ENCODE data around the gene CCNE1.
"Not testable (repeated sequence)": the region's sequence is repeated elsewhere in the genome, so short reads cannot be mapped to it uniquely, and the experiment has no call there.

Gene CCNE1

DNA sequence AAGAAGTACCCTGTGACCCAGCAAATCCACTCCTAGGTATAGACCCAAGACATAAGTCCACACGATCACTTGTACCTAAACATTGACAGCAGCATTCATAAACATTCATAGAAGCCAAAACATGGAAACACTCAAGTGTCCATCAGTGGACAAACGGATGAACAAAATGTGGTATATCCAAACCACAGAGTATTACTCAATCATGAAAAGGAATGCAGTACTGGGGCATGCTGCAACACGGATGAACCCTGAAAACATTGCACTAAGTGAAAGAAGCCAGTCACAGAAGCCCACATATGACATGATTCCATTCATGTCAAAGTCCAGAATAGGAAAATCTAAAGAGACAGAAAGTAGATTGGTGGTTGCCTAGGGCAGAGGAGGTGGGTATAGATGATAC is 22.8 kb upstream of the CCNE1 start:
- DNase-seq: no peak

GRCh38 chr19:29793116-29793727 is 18.6 kb upstream of the CCNE1 start:
- DNase-seq: no peak

- DNase-seq: not testable (repeated sequence)
These were observed 17.3 kb upstream of the CCNE1 start for GRCh38 chr19:29794490-29794889.

GRCh38 chr19:29795461-29796172 is 16.2 kb upstream of the CCNE1 start:
- DNase-seq: no peak

DNA sequence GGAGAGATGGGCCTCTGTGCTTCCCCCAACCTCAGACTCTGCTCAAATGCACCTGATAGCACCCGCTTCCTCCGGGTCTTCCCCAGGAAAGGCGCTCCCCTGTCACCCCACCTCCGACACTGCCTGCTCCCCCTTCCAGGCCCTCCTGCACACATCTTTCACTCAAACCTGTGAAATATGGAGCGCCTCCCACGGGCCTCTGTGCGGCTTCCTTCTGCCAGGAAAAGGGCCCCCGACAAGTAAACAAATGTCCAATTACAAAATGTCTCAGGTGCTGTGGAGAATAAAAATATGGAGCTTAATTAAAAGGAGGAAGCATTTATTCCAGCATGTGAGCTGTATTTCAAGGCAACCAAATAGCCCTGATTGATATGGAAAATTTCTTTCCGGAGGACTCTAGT is 15.6 kb upstream of the CCNE1 start:
- DNase-seq: no peak

DNA sequence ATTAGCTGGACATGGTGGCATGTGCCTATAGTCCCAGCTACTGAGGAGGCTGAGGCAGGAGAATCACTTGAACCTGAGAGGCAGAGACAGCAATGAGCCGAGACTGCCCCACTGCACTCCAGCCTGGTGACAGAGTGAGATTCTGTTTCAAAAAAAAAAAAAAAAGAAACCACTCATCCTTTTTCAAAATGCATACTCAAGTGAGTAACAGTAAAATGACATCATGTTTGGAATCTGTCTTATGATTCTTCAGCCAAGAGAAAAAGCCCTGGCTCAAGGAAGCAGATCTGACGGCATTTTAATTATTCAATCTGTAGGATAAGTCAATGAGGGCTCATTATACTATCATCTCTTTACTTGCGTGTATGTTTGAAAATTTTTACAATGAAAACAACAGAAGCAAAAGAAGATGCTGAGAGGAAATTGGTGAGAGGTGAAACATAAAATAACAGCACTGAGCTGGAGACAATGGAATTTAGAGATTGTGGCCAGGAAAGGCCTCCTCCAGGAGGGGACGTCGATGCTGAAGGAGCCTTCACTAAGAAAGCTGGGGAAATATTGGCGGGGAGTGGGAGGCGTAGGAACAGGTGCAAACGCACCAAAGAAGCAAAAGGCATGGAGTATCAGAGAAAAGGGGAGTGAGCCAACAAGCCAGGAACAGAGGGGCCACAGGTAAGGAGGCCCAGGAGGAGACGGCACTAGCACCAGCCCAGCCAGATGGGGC is 12.9 kb upstream of the CCNE1 start:
- DNase-seq: no peak

DNA sequence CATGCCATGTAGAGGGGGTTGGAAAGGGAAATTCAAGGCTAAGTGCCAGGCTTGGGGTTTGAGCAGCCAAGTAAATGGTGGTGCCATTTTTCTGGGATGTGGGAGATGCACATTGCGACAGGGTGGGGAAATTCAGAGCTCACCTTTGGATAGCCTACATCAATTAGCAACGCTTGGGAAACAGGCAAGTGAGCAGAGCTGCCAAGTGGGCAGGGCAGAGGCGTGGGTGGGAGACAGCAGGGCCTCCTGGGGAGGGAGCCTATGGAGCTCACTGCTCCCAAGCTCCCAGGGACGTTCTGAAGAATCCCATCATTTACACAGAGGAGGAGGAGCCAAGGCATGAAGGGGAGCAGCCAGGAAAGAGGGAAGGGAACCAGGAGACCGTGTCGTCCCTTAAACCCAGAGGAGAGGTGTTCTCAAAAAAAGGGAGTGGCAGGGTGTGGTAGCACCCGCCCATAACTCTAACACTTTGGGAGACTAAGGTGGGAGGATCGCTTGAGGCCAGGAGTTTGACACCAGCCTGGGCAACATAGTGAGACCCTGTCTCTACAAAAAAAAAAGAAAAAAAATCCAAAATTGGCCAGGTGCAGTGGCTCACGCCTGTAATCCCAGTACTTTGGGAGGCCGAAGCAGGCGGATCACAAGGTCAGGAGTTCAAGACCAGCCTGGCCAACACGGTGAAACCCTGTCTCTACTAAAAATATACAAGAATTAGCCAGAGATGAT is 11.5 kb upstream of the CCNE1 start:
- no peak for DNase-seq

DNA sequence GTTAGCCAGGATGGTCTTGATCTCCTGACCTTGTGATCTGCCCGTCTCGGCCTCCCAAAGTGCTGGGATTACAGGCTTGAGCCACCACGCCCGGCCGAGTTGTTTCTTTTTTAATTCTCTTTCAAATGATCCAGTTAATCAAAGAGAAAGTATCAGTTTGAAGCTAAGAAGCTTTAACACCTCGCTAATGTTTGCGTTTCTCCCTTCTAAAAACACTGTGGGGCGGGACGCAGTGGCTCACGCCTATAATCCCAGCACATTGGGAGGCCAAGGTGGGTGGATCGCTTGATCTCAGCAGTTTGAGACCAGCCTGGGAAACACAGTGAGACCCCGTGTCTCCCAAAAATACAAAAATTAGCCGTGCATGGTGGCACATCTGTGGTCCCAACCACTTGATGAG is 7.8 kb upstream of the CCNE1 start:
- DNase-seq: not testable (repeated sequence)

DNA sequence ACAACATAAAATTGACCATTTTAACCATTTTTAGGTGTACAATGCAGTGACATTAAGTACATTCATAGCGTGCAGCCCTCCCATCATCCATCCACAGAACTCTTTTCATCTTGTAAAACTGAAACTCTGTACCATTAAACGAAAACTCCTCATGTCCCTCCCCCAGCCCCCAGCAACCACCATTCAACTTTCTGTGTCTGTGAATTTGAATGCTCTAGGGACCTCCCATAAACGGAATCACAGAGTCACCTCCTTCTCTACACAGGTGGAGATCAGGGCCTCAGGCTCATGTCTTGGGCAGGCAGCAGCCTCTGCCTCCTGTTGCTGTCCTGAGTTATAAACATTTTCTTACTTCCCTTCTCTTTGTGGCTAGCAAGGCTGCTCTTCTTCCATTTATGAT is 7.3 kb upstream of the CCNE1 start:
- DNase-seq: no peak

DNA sequence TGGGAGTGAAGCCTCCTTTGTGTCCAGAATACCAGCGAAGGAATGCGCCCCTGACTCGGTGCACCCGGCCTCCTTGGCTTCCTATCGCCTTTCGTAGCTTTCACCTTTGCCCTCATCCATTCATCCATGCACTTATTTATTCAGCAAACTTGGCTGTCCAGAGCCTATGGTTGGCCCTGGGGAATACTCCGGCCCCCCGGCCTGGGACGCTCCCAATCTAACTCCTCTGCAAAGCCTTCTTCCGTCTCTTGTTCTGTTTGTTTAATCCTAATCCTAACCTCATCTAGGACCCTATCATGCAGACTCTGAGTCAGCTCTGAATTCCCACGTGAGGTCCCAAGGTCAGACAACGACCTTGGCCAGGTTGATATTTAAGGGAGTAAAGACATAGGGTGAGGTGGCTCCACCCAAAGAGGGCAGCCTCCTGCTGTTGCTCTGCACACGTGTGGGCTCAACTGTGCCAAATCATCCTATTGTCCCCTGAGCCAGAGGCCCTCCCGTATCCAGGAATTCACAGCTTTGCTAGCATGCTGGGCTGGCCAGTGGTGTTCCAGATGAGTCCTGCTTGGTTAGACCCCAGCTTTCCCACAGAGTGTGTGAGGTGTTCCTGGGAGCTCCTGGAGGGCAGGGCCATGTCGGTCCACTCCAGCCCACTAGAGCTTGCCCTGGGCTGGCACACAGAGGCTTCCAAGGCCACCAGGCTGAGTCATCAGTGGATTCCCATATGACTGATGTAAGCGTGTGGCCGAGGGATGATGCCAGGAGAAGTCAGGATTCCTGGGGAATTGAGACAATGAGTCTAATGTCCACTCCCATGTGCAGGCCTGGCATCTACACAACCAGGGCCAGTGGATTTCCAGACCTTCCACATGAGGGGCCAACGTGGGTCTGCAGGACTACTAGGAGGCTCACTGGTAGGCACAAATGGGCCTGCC is 6.5 kb upstream of the CCNE1 start:
- DNase-seq: no peak

DNA sequence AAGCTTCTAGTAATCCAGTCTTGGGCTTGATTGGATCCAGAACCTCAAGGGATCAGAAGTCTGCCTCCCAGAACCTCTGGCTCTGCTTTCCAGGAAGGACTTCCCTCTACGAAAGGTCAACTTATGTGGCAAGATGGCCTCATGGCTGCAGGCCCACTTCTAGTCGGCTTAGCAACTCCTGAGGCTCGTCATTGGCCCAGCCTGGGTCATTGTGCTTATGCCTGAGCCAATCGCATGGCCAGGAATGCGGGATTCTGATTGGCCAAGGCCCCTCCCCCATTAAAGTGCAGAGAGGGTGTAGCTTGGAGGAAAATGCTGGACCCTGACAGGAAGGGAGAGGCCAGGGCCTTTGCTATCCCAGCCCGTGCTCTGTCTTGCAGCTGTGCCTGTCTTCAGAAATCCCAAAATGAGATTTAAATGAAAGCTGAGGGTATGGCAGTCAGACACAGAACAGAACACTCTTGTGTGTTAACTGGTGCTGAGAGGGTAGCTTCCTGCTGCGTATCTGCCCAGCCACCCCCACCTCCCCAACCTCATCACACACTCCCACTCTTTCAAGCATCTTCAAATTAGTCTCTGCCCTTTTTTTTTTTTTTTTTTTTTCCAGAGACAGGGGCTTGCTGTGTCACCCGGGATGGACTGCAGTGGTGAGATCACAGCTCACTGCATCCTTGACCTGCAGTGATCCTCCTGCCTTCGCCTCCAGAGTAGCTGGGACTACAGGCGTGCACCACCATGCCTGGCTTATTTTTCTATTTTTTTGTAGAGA is 5.5 kb upstream of the CCNE1 start:
- DNase-seq: no peak

- DNase-seq: no peak
These were observed 4.6 kb upstream of the CCNE1 start for GRCh38 chr19:29807178-29807577.

DNA sequence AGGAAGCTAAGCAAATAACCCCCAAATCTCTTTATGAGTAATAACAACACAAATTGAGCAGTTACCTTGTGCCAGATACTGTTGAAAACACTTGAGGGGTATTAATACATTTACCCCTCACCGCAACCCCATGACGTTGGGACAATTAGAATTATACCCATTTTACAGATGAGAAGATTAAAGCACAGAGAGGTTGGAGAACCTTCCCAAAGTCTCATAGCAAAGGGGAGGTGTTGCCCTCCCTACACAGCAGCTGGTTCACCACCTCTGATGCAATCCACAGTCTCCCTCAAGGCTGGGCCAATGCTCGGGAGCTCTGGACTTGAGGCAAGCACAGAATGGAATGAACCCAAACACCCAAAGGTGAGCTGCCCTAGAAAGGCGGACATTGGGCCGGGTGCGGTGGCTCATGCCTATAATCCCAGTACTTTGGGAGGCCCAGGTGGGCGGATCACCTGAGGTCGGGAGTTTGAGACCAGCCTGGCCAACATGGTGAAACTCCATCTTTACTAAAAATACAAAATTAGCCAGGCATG is 3.9 kb upstream of the CCNE1 start:
- DNase-seq: no peak

DNA sequence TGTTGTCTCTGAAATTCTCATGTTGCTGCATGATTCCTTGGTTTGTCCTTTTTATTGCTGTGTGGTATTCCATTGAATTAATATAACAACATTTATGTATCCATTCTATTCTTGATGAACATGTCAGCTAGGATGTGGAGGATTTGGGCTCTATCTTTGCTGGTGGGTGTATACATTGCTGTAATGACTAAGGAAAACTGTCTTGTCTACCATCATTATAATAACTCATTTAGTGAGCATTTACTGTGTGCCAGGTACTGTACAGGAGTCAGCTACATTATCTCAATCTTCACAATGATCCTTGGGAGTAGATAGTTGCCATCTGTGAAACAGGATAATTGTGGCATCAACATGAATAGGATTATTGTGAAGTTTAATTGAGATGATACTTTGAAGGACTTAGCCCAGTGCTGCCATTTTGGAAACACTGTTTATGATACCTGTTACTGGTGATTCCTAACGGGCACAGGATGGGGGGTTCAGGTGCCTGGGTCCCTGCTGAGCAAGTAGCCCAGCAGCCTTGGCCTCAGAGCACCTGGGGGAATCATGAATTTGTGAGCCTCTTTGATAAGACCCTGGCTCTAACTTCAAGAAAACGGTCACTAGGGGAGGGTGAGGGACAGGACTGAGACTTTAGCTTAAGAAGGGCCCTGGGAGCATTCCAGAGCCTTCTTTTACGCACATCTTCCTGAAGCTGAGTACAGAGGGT is 1.8 kb upstream of the CCNE1 start:
- no peak for DNase-seq

DNA sequence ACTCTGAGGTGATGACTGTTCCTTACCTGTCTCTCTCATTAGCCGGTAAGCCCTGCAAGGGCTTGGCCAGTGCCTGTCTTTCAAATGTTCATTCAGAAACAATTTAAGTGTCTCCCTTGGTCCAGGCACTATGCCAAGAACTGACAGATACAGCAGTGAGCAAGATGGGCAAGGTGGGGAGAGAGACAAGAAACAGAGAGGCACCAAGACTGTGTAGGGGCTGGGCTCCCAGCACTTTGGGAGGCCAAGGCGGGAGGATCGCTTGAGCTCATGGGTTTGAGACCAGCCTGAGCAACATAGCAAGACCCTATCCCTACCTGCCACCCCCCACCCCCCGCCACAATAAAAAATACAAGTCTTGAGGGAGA is 1.3 kb upstream of the CCNE1 start:
- no peak for DNase-seq

- DNase-seq: no peak
These were observed 489 bp downstream of the CCNE1 start for GRCh38 chr19:29812080-29812880.

- DNase-seq: no peak
These were observed 1.1 kb downstream of the CCNE1 start for GRCh38 chr19:29812881-29813275.

DNA sequence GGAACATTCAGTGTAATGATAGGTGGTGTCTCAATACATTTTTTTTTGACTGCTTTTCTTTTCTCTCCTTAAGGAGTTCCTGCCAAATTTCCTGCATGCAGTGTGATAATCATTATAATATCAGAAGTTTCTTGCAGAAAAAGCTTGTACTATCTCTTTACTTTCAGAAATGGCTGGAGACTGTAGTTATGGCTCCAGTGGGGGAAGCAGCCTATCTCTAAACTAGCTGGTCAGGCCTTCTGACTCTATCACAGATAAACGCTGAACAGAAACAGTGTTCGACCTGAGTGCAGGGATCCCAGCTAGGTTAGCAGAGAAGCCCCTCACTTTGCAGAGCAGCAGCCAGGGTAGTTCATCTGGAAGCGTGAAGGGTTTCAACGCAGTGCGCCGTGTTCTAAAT is 1.9 kb downstream of the CCNE1 start:
- DNase-seq: no peak

- no peak for DNase-seq
These were observed 3.4 kb downstream of the CCNE1 start for GRCh38 chr19:29815231-29815630.

DNA sequence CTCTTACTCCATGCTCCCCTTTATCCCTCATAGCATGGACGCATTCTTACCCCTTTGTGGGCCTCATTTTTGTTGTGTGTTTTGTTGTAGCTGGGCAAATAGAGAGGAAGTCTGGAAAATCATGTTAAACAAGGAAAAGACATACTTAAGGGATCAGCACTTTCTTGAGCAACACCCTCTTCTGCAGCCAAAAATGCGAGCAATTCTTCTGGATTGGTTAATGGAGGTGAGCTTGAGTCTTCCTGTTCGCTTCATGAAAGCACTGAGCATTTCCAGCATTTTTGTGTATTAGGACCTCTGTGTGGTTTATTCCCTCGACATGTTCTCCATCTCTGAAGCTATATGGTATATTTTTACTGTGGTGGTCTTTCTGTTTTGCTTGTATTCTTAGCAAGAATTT is 5.5 kb downstream of the CCNE1 start:
- no peak for DNase-seq
